ENCODE results near the gene HSDL1.

- no peak for TF ChIP-seq EZH2phosphoT487 (IDR thresholded peaks at IDR 0.05; ENCODE audit: borderline replicate concordance, low read depth, low read length)
- TF ChIP-seq, protein P1, sequence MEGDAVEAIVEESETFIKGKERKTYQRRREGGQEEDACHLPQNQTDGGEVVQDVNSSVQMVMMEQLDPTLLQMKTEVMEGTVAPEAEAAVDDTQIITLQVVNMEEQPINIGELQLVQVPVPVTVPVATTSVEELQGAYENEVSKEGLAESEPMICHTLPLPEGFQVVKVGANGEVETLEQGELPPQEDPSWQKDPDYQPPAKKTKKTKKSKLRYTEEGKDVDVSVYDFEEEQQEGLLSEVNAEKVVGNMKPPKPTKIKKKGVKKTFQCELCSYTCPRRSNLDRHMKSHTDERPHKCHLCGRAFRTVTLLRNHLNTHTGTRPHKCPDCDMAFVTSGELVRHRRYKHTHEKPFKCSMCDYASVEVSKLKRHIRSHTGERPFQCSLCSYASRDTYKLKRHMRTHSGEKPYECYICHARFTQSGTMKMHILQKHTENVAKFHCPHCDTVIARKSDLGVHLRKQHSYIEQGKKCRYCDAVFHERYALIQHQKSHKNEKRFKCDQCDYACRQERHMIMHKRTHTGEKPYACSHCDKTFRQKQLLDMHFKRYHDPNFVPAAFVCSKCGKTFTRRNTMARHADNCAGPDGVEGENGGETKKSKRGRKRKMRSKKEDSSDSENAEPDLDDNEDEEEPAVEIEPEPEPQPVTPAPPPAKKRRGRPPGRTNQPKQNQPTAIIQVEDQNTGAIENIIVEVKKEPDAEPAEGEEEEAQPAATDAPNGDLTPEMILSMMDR (conservative IDR thresholded peaks at IDR 0.05; ENCODE audit: low read length), result no peak
These were observed 34.8 kb upstream of the HSDL1 start for GRCh38 chr16:84179612-84180320.

All from OCI-LY7 (cell line).